SK-N-SH (cell line): Measurements from ENCODE around the gene ZMIZ1. TPM values are rescaled to one million over a fixed set of nuclear protein-coding genes. Genes with fewer than 3 reads are reported as not detected.

ENCODE experiments used
- CTCF ChIA-PET: fragments of 300-600, 350-600 bp; formaldehyde crosslinking; extraction: SDS; loops from one replicate; lab custom pipeline; 2021; lab: Yijun Ruan, JAX
- POLR2A ChIA-PET: fragments of 350-600 bp; sonication (Branson Sonifier 250); formaldehyde crosslinking; extraction: SDS; loops from one replicate; lab custom pipeline; 2020; ENCODE audit warnings: antibody characterized with exemption, inconsistent platforms; lab: Yijun Ruan, JAX
- DNase-seq: peaks from one replicate; pipeline ENCODE4 v3.0.0; 2012
- H2AFZ ChIP-seq: fragments of 200-600 bp; sonication (generic); 2 replicates; pipeline ENCODE4 v1.8.1; 2016; ENCODE audit warnings: antibody characterized with exemption, mild to moderate bottlenecking, low read depth
- H3F3A ChIP-seq: fragments of 200-600 bp; sonication (generic); replicated peaks from 2 replicates; pipeline ENCODE3; 2016; ENCODE audit warnings: antibody characterized with exemption, mild to moderate bottlenecking; ENCODE audit not compliant: insufficient read depth
- H3K27ac ChIP-seq, 2 experiments: fragments of 200-500 bp in 1 of 2; fragments of 200-600 bp in 1 of 2; sonication (Bioruptor generic) in 1 of 2; sonication (generic), shearing (Covaris generic) in 1 of 2; 2 replicates each; pipeline versions ENCODE4 v1.5.1 to v1.6.1; 2014 to 2016; ENCODE audit warnings: low read depth in 2 of 2, inconsistent platforms in 1 of 2, low read length in 1 of 2, mild to moderate bottlenecking in 1 of 2, mixed read lengths in 1 of 2
- H3K27me3 ChIP-seq: fragments of 200-600 bp; sonication (generic), shearing (Covaris generic); 2 replicates; pipeline ENCODE4 v1.6.1; 2016; ENCODE audit warnings: mixed run types; ENCODE audit not compliant: insufficient read depth
- H3K36me3 ChIP-seq, 2 experiments: fragments of 200-500 bp in 1 of 2; fragments of 200-600 bp in 1 of 2; sonication (Bioruptor generic) in 1 of 2; sonication (generic) in 1 of 2; replicated peaks in 1 of 2; 2 replicates each; pipeline versions ENCODE3 to v1.5.1; 2014 to 2016; ENCODE audit warnings: low read length in 1 of 2, mild to moderate bottlenecking in 1 of 2; ENCODE audit not compliant: insufficient read depth in 2 of 2, control insufficient read depth in 1 of 2
- H3K4me1 ChIP-seq, 2 experiments: fragments of 200-500 bp in 1 of 2; fragments of 200-600 bp in 1 of 2; sonication (Bioruptor generic) in 1 of 2; sonication (generic), shearing (Covaris generic) in 1 of 2; 2 replicates each; pipeline versions ENCODE4 v1.5.1 to v1.6.1; 2014 to 2016; ENCODE audit warnings: low read depth in 1 of 2, low read length in 1 of 2, mixed run types in 1 of 2; ENCODE audit not compliant: insufficient read depth in 2 of 2, control insufficient read depth in 1 of 2
- H3K4me2 ChIP-seq: fragments of 200-600 bp; sonication (generic), shearing (Covaris generic); 2 replicates; pipeline ENCODE4 v1.6.1; 2017; ENCODE audit warnings: mixed run types
- H3K4me3 ChIP-seq, 2 experiments: fragments of 200-500 bp in 1 of 2; fragments of 200-600 bp in 1 of 2; sonication (Bioruptor generic) in 1 of 2; sonication (generic), shearing (Covaris generic) in 1 of 2; 2 replicates each; pipeline versions ENCODE4 v1.5.1 to v1.8.1; 2014 to 2016; ENCODE audit warnings: low read depth in 2 of 2, inconsistent platforms in 1 of 2, low read length in 1 of 2, mild to moderate bottlenecking in 1 of 2, mixed read lengths in 1 of 2, moderate library complexity in 1 of 2
- H3K79me2 ChIP-seq: fragments of 200-600 bp; sonication (generic); 2 replicates; pipeline ENCODE4 v1.8.1; 2017; ENCODE audit warnings: mild to moderate bottlenecking; ENCODE audit not compliant: insufficient read depth
- H3K9ac ChIP-seq: fragments of 200-600 bp; sonication (generic); 2 replicates; pipeline ENCODE4 v1.6.1; 2017; ENCODE audit warnings: mixed run types
- H3K9me2 ChIP-seq: fragments of 200-600 bp; sonication (generic); 2 replicates; pipeline ENCODE4 v1.6.1; 2017; ENCODE audit warnings: mixed run types
- H3K9me3 ChIP-seq: fragments of 200-600 bp; sonication (generic); 2 replicates; pipeline ENCODE4 v1.6.1; 2017; ENCODE audit warnings: mixed run types, mild to moderate bottlenecking, moderate library complexity
- H4K20me1 ChIP-seq: fragments of 200-600 bp; sonication (generic); 2 replicates; pipeline ENCODE4 v1.6.1; 2017; ENCODE audit warnings: mild to moderate bottlenecking, mixed run types; ENCODE audit not compliant: insufficient read depth
- CTCF ChIP-seq: fragments of 200-600 bp; sonication (generic); IDR thresholded peaks from 2 replicates; pipeline ENCODE4 v1.6.1; 2017; ENCODE audit warnings: antibody characterized with exemption, mild to moderate bottlenecking, moderate library complexity
- ELF1 ChIP-seq: IDR thresholded peaks from 2 replicates; pipeline ENCODE4 v1.4.0; 2012
- EP300 ChIP-seq, 2 experiments: IDR thresholded peaks; 2 replicates each; pipeline versions ENCODE4 v1.4.0 to v1.6.1; 2012; ENCODE audit warnings: borderline replicate concordance in 1 of 2, low read depth in 1 of 2, low read length in 1 of 2
- EZH2phosphoT487 ChIP-seq: fragments of 200-600 bp; sonication (generic); IDR thresholded peaks from 2 replicates; pipeline ENCODE4 v1.6.1; 2017; ENCODE audit warnings: low read depth, mixed run types, mild to moderate bottlenecking, antibody characterized with exemption, moderate library complexity, borderline replicate concordance
- FOSL2 ChIP-seq: IDR thresholded peaks from 2 replicates; pipeline ENCODE4 v1.4.0; 2012; ENCODE audit warnings: low read depth, mild to moderate bottlenecking, moderate library complexity, borderline replicate concordance
- FOXM1 ChIP-seq: IDR thresholded peaks from 2 replicates; pipeline ENCODE4 v1.4.0; 2012; ENCODE audit warnings: low read depth, mild to moderate bottlenecking
- GABPA ChIP-seq: IDR thresholded peaks from 2 replicates; pipeline ENCODE4 v1.4.0; 2012; ENCODE audit warnings: low read depth, mild to moderate bottlenecking
- GATA2 ChIP-seq: sonication (generic); formaldehyde crosslinking; IDR thresholded peaks from 2 replicates; pipeline ENCODE4 v1.5.0; 2020; ENCODE audit warnings: mild to moderate bottlenecking, missing genetic modification reagents
- IRF3 ChIP-seq: fragments of 150-350 bp; IDR thresholded peaks from 2 replicates; pipeline ENCODE4 v1.6.1; 2016; ENCODE audit warnings: mild to moderate bottlenecking, low read depth, low read length
- JUND ChIP-seq: IDR thresholded peaks from 2 replicates; pipeline ENCODE4 v1.4.0; 2012
- MAX ChIP-seq: IDR thresholded peaks from 2 replicates; pipeline ENCODE4 v1.4.0; 2012; ENCODE audit warnings: low read depth
- MEF2A ChIP-seq: IDR thresholded peaks from 2 replicates; pipeline ENCODE4 v1.4.0; 2012; ENCODE audit warnings: low read depth, borderline replicate concordance
- MXI1 ChIP-seq: IDR thresholded peaks from 2 replicates; pipeline ENCODE4 v1.6.1; 2012; ENCODE audit warnings: mild to moderate bottlenecking, low read depth, low read length, improper control_type of control experiment
- NFIC ChIP-seq: IDR thresholded peaks from 2 replicates; pipeline ENCODE4 v1.4.0; 2012; ENCODE audit warnings: borderline replicate concordance
- PBX3 ChIP-seq: IDR thresholded peaks from 2 replicates; pipeline ENCODE4; 2012
- POLR2AphosphoS5 ChIP-seq: IDR thresholded peaks from 2 replicates; pipeline ENCODE4 v1.6.1; 2012; ENCODE audit warnings: low read depth, low read length
- RAD21 ChIP-seq: IDR thresholded peaks from 2 replicates; pipeline ENCODE4 v1.6.1; 2012; ENCODE audit warnings: mild to moderate bottlenecking, low read length
- RFX5 ChIP-seq: IDR thresholded peaks from 2 replicates; pipeline ENCODE4 v1.6.1; 2012; ENCODE audit warnings: mild to moderate bottlenecking, improper control_type of control experiment, low read length
- TAF1 ChIP-seq: IDR thresholded peaks from 2 replicates; pipeline ENCODE4 v1.6.1; 2012; ENCODE audit warnings: low read depth, mild to moderate bottlenecking, low read length, moderate library complexity, borderline replicate concordance
- TCF12 ChIP-seq: IDR thresholded peaks from 2 replicates; pipeline ENCODE4 v1.4.0; 2012
- WGBS: methylation state at CpG from one replicate; pipeline ENCODE4 v1.1.6; 2017; ENCODE audit warnings: low lambda C conversion rate; 5-methylcytosine and 5-hydroxymethylcytosine counted together
- polyA plus RNA-seq, 3 experiments: library from polyadenylated mRNA; depleted of rRNA; stranded (reverse); fragments of >200 nt; gene quantifications; 2 replicates each; pipeline ENCODE4 v1.2.3, GENCODE V29; 2012

Gene ZMIZ1
- polyA plus RNA-seq, 1 of the 3 experiments (the other 2 are of a cell fraction), result 23.5 TPM

GRCh38 chr10:79038841-79039201 lies 29.9 kb upstream of the ZMIZ1 start (continued):
- TF ChIP-seq IRF3, result no peak
- TF ChIP-seq PBX3, result no peak
- TF ChIP-seq, all 33 proteins: peak for 0

GRCh38 chr10:79042639-79043411 lies 25.9 kb upstream of the ZMIZ1 start:
- no peak for DNase-seq
- H3K9me2 ChIP-seq, result no peaks in the 10 kb centered on the region
- CTCF ChIA-PET, result no interaction called here

More at GRCh38 chr10:79042639-79043411, 25.9 kb upstream of the ZMIZ1 start:
- POLR2A ChIA-PET, result no interaction called here
- no peak overlapping the region for H3K4me2 ChIP-seq
- peaks cover 0 to 21% of the 10 kb centered on the region in 2 experiments; a peak in 1 of 4 replicates for H3K4me1 ChIP-seq
- H3K9ac ChIP-seq, result no peak overlapping the region
- no peaks in the 10 kb centered on the region for H3K9me3 ChIP-seq
- H3K4me3 ChIP-seq, result no peak overlapping the region
- H3F3A ChIP-seq, result no peaks in the 10 kb centered on the region
- no peaks in the 10 kb centered on the region for H3K79me2 ChIP-seq
- H3K36me3 ChIP-seq, result no peaks in the 10 kb centered on the region
- no peak overlapping the region for H2AFZ ChIP-seq
- no peak for TF ChIP-seq CTCF
- no peak for TF ChIP-seq TCF12
- TF ChIP-seq FOXM1, result no peak
- TF ChIP-seq MEF2A, result no peak
- TF ChIP-seq RAD21, result no peak
- TF ChIP-seq MXI1, result no peak
- no peak for TF ChIP-seq JUND
- no peak for TF ChIP-seq MAX
- no peak for TF ChIP-seq GATA2 (CRISPR knock-in tag)
- no peak for TF ChIP-seq ELF1
- TF ChIP-seq IRF3, result no peak
- no peak for TF ChIP-seq GABPA
- no peak for TF ChIP-seq TAF1
- TF ChIP-seq RFX5, result no peak
- no peak for TF ChIP-seq FOSL2
- TF ChIP-seq EP300 (IDR thresholded peaks at IDR 0.05; ENCODE audit: borderline replicate concordance in 1 of 2, low read depth in 1 of 2, low read length in 1 of 2), result no peak
- no peak for TF ChIP-seq EZH2phosphoT487
- no peak for TF ChIP-seq NFIC
- TF ChIP-seq PBX3, result no peak
- no peak for TF ChIP-seq POLR2AphosphoS5
- H3K27ac ChIP-seq, result no peak overlapping the region
- H4K20me1 ChIP-seq, result no peaks in the 10 kb centered on the region
- WGBS, result 78% methylated on average over 3 of the region's 3 CpGs
- no peaks in the 10 kb centered on the region for H3K27me3 ChIP-seq
